Right atrium auricular region (tissue), 2 donors: ENCODE data around the gene ARMH3. TPM values are rescaled to one million over a fixed set of nuclear protein-coding genes. Genes with fewer than 3 reads are reported as not detected.

Source experiments
- DNase-seq: peaks from one replicate; pipeline ENCODE4 v3.0.0-alpha.2; 2019; ENCODE audit warnings: low spot score
- H3K27ac ChIP-seq, 2 donors: fragments of 200-600 bp; sonication (generic); 1 replicate in 1 of 2; 2 replicates in 1 of 2; pipeline ENCODE4 v1.5.1; 2016 to 2019
- H3K27me3 ChIP-seq, 2 donors: fragments of 200-600 bp; sonication (generic); one replicate each; pipeline versions ENCODE4 v1.5.1 to v1.6.0; 2017 to 2019
- H3K36me3 ChIP-seq: fragments of 200-600 bp; sonication (generic); one replicate; pipeline ENCODE4 v1.5.1; 2016
- H3K4me1 ChIP-seq, 2 donors: fragments of 200-600 bp; sonication (generic); one replicate each; pipeline versions ENCODE4 v1.5.1 to v1.6.0; 2017 to 2019
- H3K4me3 ChIP-seq, 2 donors: fragments of 200-600 bp; sonication (generic); 1 replicate in 1 of 2; 2 replicates in 1 of 2; pipeline ENCODE4 v1.5.1; 2017 to 2019; ENCODE audit warnings: mild to moderate bottlenecking in 1 of 2, moderate library complexity in 1 of 2
- H3K9me3 ChIP-seq, 2 donors: fragments of 200-600 bp; sonication (generic); one replicate each; pipeline ENCODE4 v1.5.1; 2019
- total RNA-seq, 2 donors: library from RNA; depleted of rRNA; stranded (reverse); fragments of >200 nt; gene quantifications; one replicate each; pipeline ENCODE4 v1.1.0, GENCODE V29; 2016
- TF ChIP-seq, protein P1 (sequence below), 2 donors: fragments of 200-600 bp; sonication (generic); IDR thresholded peaks; one replicate each; pipeline ENCODE4 v1.5.1; 2019; ENCODE audit warnings: antibody characterized with exemption in 2 of 2

ARMH3 gene
- total RNA-seq, 2 donors from 2014 or later = 25.4 to 28.5 TPM

DNA sequence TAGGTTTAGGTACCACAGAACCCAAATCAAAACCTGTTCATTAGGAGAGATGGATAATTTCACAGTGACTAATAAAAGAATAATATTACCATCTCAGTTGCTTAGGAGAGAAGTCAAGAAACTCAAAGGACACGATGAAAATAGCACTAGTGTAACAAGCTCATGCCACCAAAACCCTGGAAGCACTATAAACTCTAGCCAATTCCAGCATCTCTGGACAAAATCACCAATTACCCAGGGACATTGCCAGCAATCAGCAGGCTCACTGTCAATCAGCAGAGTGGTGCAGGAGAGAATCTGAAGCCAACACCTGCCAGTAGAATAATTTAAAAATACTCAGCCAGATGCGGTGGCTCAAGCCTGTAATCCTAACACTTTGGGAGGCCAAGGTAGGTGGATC lies 88.9 kb downstream of the ARMH3 start:
- H3K9me3 ChIP-seq = no peaks in the 10 kb centered on the region
- no peaks in the 10 kb centered on the region for H3K27me3 ChIP-seq
- H3K4me1 ChIP-seq = peaks cover 0 to 47% of the 10 kb centered on the region in 2 donors
- H3K4me3 ChIP-seq = no peak overlapping the region
- TF ChIP-seq, protein P1, sequence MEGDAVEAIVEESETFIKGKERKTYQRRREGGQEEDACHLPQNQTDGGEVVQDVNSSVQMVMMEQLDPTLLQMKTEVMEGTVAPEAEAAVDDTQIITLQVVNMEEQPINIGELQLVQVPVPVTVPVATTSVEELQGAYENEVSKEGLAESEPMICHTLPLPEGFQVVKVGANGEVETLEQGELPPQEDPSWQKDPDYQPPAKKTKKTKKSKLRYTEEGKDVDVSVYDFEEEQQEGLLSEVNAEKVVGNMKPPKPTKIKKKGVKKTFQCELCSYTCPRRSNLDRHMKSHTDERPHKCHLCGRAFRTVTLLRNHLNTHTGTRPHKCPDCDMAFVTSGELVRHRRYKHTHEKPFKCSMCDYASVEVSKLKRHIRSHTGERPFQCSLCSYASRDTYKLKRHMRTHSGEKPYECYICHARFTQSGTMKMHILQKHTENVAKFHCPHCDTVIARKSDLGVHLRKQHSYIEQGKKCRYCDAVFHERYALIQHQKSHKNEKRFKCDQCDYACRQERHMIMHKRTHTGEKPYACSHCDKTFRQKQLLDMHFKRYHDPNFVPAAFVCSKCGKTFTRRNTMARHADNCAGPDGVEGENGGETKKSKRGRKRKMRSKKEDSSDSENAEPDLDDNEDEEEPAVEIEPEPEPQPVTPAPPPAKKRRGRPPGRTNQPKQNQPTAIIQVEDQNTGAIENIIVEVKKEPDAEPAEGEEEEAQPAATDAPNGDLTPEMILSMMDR (IDR thresholded peaks at IDR 0.05) = no peak
- H3K36me3 ChIP-seq = peaks cover 7% of the 10 kb centered on the region
- peak overlapping the region; percentile 79 to 95 for H3K27ac ChIP-seq
- no peak for DNase-seq

DNA sequence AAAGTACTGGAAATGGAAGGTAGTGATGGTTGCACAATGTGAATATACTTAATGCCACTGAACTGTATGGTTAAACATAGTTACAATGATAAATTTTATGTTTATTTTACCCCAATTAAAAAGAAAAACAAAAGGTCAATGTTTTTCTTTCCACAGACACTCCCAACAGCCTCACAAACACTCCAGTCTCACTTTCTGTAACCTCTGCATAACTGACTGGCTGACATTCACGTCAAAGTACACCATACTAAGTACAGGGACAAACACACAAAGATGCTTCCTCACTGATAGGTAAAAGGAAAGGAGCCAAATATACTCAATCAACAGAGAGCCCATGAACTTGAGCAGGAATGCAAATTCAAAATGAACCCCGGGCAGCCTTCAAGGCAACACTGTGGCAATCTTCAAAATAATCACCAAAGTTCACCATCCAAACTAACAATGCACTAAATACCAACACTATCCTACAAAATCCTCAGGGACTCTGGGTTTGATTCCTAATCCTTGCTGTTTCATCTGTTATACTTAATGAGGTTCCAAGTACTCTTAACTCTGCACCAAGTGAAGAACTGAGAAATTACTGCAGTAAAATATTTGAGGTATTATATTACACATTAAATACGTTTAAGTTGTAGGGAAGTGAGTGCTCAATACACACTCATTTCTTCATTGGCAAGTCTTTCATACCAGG lies 90.8 kb downstream of the ARMH3 start:
- peaks cover 0 to 56% of the 10 kb centered on the region in 2 donors for H3K4me1 ChIP-seq
- H3K27ac ChIP-seq = peak overlapping the region; percentile 79 to 95
- no peaks in the 10 kb centered on the region for H3K27me3 ChIP-seq
- no peaks in the 10 kb centered on the region for H3K36me3 ChIP-seq
- TF ChIP-seq, protein P1 (IDR thresholded peaks at IDR 0.05) = no peak
- no peaks in the 10 kb centered on the region for H3K9me3 ChIP-seq
- no peak for DNase-seq
- no peak overlapping the region for H3K4me3 ChIP-seq

DNA sequence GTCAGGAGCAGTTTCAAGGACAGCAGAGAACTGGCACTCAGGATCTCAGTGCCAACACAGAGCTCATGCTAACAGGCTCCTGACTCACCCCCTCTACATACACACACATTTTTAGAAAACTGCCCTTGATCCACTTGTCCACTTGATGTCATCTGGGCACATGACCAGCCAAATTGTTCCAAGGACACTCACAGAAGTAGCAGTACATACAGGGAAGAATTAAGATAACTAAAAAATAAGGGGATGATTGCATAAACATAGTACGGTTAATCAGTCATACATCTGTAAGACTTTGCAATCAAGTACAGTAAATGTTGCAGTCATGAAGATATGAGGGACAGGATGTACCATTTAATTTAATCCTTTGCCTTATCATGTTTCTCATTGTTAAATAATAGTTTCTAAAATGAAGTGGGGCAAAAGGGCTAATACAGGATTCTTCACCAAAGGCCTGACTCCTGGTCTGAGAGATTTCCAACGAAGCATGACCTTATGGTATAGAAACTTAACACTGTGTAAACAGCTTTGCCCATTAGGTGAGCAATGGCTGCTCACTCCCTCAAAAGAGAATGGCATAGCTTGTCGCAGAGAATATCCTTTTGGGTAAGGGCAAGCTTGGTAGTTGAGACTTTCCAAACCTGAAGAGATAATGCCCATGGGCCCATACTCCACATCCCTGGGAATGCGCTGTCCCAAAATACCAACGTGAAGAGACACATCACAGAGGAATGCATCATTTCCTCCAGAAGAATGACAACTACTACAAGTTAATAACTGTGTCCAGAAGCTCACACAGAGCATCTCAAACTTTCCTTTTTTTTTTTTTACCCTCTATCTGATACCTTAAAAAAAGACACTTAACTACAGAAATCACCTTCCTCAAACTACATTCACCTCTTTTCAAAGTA lies 94.1 kb downstream of the ARMH3 start:
- no peak overlapping the region for H3K4me3 ChIP-seq
- no peaks in the 10 kb centered on the region for H3K27me3 ChIP-seq
- no peaks in the 10 kb centered on the region for H3K36me3 ChIP-seq
- H3K27ac ChIP-seq = peak overlapping the region; percentile 79 to 95
- peaks cover 0 to 37% of the 10 kb centered on the region in 2 donors for H3K4me1 ChIP-seq
- DNase-seq = peak; percentile 63
- TF ChIP-seq, protein P1 (IDR thresholded peaks at IDR 0.05) = no peak
- H3K9me3 ChIP-seq = no peaks in the 10 kb centered on the region

DNA sequence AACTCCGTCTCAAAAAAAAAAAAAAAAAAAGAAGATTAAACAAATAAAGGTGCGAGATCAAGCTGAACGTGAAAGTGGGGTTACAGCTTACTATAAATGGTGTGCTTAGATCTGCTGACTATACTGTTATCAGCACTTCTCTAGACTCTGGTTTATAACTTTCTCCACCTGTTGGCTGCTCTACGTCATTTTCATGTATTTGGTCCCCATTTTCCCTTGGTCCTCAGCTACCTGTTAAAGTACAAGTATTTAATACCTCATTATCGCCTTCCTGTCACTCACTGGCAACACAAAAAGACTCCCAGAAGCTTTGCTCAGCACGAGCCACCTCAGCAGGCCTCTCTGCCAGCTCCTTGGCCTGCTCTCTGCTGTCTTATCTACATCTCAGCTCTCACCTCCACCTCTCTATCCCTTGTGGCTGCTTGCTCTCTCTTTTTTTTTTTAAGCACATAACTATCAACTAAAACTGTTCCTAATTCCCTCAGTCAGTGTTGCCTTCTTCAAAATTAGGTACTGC lies 95.0 kb downstream of the ARMH3 start:
- DNase-seq = no peak
- H3K9me3 ChIP-seq = no peaks in the 10 kb centered on the region
- TF ChIP-seq, protein P1 (IDR thresholded peaks at IDR 0.05) = no peak
- H3K27me3 ChIP-seq = no peaks in the 10 kb centered on the region
- no peak overlapping the region for H3K4me3 ChIP-seq
- H3K36me3 ChIP-seq = peaks cover under 1% of the 10 kb centered on the region
- H3K4me1 ChIP-seq = peaks cover 0 to 29% of the 10 kb centered on the region in 2 donors
- H3K27ac ChIP-seq = peak overlapping the region; percentile 79 to 95

DNA sequence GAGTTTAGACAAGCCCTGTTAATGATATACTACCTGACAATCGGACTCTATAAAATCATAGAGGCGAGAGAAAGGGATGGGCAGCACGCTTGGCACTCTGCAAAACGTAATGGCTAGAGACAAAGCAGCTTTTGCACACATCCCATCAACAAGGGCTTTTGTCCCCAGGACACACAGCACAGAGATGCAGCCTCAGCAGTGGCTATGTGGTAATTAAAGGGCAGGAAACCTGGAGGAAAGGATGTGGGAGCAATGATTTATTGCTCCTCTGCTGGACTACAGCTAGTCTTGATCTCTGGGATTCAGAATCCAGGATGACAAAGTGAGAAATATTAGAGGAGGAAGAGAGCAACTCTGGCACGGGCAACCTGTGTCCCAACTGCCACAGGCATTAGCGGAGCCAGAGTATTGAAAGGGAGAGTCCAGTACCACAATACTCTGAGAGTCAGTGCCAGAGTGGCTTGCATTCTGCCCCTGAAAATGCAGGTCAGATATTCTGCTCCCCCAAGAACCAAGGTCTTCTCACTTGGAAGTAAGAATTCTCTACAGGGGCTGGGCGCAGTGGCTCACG lies 96.5 kb downstream of the ARMH3 start:
- H3K36me3 ChIP-seq = peaks cover 16% of the 10 kb centered on the region
- H3K27ac ChIP-seq = peak overlapping the region; percentile 79 to 95
- DNase-seq = no peak
- H3K9me3 ChIP-seq = no peaks in the 10 kb centered on the region
- TF ChIP-seq, protein P1 (IDR thresholded peaks at IDR 0.05) = no peak
- no peak overlapping the region for H3K4me3 ChIP-seq
- H3K27me3 ChIP-seq = no peaks in the 10 kb centered on the region
- peaks cover 0 to 21% of the 10 kb centered on the region in 2 donors for H3K4me1 ChIP-seq
